Panc1 (cell line): ENCODE results near the gene DENND1B. TPM values are rescaled to one million over a fixed set of nuclear protein-coding genes. Genes with fewer than 3 reads are reported as not detected.

ENCODE experiments used
- ATAC-seq: fragments of 200-7000 bp; cut with Tn5 transposase; 2 replicates; pipeline ENCODE4 v1.9.1; 2020; ENCODE audit warnings: mild to moderate bottlenecking, moderate library complexity
- BruUV-seq: library from RNA; stranded (reverse); fragments of 400-500 nt; replicated peaks from 2 replicates; lab custom pipeline; 2021; lab: Mats Ljungman, UMichigan
- CTCF ChIA-PET: fragments of 300-600 bp; sonication (Branson Sonifier 250); formaldehyde crosslinking; loops from one replicate; lab custom pipeline; 2022; ENCODE audit warnings: antibody characterized with exemption; lab: Charles Lee
- POLR2A ChIA-PET: fragments of 300-600 bp; sonication (Branson Sonifier 250); formaldehyde crosslinking; loops from one replicate; lab custom pipeline; 2022; ENCODE audit warnings: antibody characterized with exemption; lab: Charles Lee
- DNase-seq: peaks from one replicate; pipeline ENCODE4 v3.0.0-alpha.2; 2010; ENCODE audit warnings: low read depth, low spot score
- H3K27ac ChIP-seq: 2 replicates; pipeline ENCODE4 v1.5.1; 2011; ENCODE audit warnings: mild to moderate bottlenecking, low read length, inconsistent platforms
- H3K27me3 ChIP-seq: fragments of 200-500 bp; sonication (Bioruptor generic); 2 replicates; pipeline ENCODE4 v1.6.0; 2014; ENCODE audit warnings: low read length, inconsistent platforms; ENCODE audit not compliant: control insufficient read depth, insufficient read depth
- H3K36me3 ChIP-seq: fragments of 200-500 bp; sonication (Bioruptor generic); 2 replicates; pipeline ENCODE4 v1.5.1; 2014; ENCODE audit warnings: inconsistent platforms, mild to moderate bottlenecking, low read length, moderate library complexity; ENCODE audit not compliant: control insufficient read depth, insufficient read depth
- H3K4me1 ChIP-seq: 2 replicates; pipeline ENCODE4 v1.5.1; 2011; ENCODE audit warnings: inconsistent platforms, mild to moderate bottlenecking, low read length, moderate library complexity; ENCODE audit not compliant: control insufficient read depth, insufficient read depth
- H3K4me3 ChIP-seq, 2 experiments: 2 replicates each; pipeline ENCODE4 v1.5.1; 2011 to 2012; ENCODE audit warnings: low read depth in 2 of 2, low read length in 2 of 2, mild to moderate bottlenecking in 2 of 2, inconsistent platforms in 1 of 2, moderate library complexity in 1 of 2
- H3K9me3 ChIP-seq: fragments of 200-500 bp; sonication (Bioruptor generic); 2 replicates; pipeline ENCODE4 v1.5.1; 2014; ENCODE audit warnings: low read depth, mild to moderate bottlenecking, inconsistent platforms, low read length, moderate library complexity; ENCODE audit not compliant: control insufficient read depth, insufficient read depth
- POLR2AphosphoS5 ChIP-seq: IDR thresholded peaks from 2 replicates; pipeline ENCODE4 v1.6.1; 2012; ENCODE audit warnings: mild to moderate bottlenecking, low read depth, low read length, moderate library complexity
- SIN3A ChIP-seq: IDR thresholded peaks from 2 replicates; pipeline ENCODE4 v1.6.1; 2012; ENCODE audit warnings: low read depth, mild to moderate bottlenecking, low read length, moderate library complexity, borderline replicate concordance; ENCODE audit not compliant: insufficient read depth
- TCF7L2 ChIP-seq: IDR thresholded peaks from 2 replicates; pipeline ENCODE4 v1.6.1; 2011; ENCODE audit warnings: mild to moderate bottlenecking, low read depth, low read length, inconsistent platforms
- in situ Hi-C: cut with HindIII; loops from 2 replicates; pipeline ENCODE4 v1.10.0; 2016; ENCODE audit warnings: low sequenced_read_pairs, low pct_unique_long_range_greater_than_20kb
- intact Hi-C: fragments of 100-400 bp; cut with micrococcal nuclease; formaldehyde crosslinking; loops from one replicate; pipeline ENCODE4 v1.10.0; 2022; ENCODE audit not compliant: unreplicated experiment
- total RNA-seq: library from RNA; stranded (reverse); gene quantifications from one replicate; pipeline ENCODE4 v1.2.1, GENCODE V29; 2021; ENCODE audit not compliant: unreplicated experiment
- TF ChIP-seq, protein P1 (sequence below): fragments of 450-650 bp; IDR thresholded peaks from 2 replicates; pipeline ENCODE4 v1.5.1; 2017; ENCODE audit warnings: mild to moderate bottlenecking
- TF ChIP-seq, protein P2 (sequence below), 2 experiments: IDR thresholded peaks; 2 replicates each; pipeline ENCODE4 v1.6.1; 2011 to 2012; ENCODE audit warnings: low read depth in 2 of 2, control low read depth in 1 of 2, low read length in 1 of 2, mild to moderate bottlenecking in 1 of 2, moderate library complexity in 1 of 2; ENCODE audit not compliant: insufficient read depth in 1 of 2

The DENND1B gene
- total RNA-seq, 1 experiment from 2014 or later: 7.7 TPM

DNA sequence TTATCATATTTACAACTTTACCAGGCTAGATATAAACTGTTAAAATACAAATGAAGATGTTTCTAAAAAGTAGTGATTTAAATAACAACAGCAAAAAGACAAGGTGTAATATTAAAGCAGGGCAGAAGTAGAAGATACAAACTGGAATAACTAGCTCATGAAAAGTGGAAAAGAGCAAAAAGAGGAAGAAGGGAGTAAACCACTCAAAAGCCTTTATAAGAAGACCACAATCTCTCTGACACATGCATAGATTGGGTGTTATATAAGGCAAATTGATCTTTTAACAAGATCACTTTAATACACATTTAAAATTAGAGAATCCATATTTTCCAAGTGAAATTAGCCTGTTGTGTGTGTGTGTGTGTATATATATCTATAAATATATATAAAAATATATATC, 5.0 kb downstream of the DENND1B start:
- H3K36me3 ChIP-seq: no peaks in the 10 kb centered on the region; the same call in 1 of the 2 replicates
- ATAC-seq: no peak
- H3K27ac ChIP-seq: no peak overlapping the region
- ChIA-PET POLR2A (no interaction called here), CTCF (no interaction called here)
- H3K4me1 ChIP-seq: peaks cover 3% of the 10 kb centered on the region; the same call in 1 of the 2 replicates
- no peak for DNase-seq
- H3K9me3 ChIP-seq: no peaks in the 10 kb centered on the region
- H3K4me3 ChIP-seq: no peak overlapping the region
- intact Hi-C loops: no loop called here
- no peaks in the 10 kb centered on the region for H3K27me3 ChIP-seq
- BruUV-seq: no TSS peak
- in situ Hi-C loops: no loop called here
- TF ChIP-seq, protein P1, sequence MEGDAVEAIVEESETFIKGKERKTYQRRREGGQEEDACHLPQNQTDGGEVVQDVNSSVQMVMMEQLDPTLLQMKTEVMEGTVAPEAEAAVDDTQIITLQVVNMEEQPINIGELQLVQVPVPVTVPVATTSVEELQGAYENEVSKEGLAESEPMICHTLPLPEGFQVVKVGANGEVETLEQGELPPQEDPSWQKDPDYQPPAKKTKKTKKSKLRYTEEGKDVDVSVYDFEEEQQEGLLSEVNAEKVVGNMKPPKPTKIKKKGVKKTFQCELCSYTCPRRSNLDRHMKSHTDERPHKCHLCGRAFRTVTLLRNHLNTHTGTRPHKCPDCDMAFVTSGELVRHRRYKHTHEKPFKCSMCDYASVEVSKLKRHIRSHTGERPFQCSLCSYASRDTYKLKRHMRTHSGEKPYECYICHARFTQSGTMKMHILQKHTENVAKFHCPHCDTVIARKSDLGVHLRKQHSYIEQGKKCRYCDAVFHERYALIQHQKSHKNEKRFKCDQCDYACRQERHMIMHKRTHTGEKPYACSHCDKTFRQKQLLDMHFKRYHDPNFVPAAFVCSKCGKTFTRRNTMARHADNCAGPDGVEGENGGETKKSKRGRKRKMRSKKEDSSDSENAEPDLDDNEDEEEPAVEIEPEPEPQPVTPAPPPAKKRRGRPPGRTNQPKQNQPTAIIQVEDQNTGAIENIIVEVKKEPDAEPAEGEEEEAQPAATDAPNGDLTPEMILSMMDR: no peak
- TF ChIP-seq POLR2AphosphoS5 (no peak), SIN3A (no peak), TCF7L2 (no peak)
- TF ChIP-seq, protein P2, sequence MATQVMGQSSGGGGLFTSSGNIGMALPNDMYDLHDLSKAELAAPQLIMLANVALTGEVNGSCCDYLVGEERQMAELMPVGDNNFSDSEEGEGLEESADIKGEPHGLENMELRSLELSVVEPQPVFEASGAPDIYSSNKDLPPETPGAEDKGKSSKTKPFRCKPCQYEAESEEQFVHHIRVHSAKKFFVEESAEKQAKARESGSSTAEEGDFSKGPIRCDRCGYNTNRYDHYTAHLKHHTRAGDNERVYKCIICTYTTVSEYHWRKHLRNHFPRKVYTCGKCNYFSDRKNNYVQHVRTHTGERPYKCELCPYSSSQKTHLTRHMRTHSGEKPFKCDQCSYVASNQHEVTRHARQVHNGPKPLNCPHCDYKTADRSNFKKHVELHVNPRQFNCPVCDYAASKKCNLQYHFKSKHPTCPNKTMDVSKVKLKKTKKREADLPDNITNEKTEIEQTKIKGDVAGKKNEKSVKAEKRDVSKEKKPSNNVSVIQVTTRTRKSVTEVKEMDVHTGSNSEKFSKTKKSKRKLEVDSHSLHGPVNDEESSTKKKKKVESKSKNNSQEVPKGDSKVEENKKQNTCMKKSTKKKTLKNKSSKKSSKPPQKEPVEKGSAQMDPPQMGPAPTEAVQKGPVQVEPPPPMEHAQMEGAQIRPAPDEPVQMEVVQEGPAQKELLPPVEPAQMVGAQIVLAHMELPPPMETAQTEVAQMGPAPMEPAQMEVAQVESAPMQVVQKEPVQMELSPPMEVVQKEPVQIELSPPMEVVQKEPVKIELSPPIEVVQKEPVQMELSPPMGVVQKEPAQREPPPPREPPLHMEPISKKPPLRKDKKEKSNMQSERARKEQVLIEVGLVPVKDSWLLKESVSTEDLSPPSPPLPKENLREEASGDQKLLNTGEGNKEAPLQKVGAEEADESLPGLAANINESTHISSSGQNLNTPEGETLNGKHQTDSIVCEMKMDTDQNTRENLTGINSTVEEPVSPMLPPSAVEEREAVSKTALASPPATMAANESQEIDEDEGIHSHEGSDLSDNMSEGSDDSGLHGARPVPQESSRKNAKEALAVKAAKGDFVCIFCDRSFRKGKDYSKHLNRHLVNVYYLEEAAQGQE (IDR thresholded peaks at IDR 0.05; ENCODE audit: insufficient read depth in 1 of 2, low read depth in 2 of 2, low read length in 1 of 2): no peak

DNA sequence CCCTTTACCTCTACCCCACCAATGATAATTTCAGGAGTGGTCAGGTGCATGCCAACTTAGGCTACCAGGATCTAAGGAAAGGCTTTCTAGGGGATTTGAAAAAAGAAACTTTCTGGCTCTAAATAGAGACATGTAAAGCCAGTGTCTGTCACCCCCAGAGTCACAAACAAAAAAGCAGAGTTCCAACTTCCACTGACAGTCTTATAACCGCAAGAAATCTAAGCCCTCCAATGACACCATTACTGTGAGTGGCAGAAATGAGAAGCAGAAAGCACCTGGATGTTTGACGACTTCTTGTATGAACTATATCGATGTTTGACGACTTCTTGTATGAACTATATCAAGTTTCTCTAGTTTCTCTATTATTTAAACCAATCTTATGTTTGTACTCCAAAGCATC, 6.0 kb downstream of the DENND1B start:
- no TSS peak for BruUV-seq
- intact Hi-C loops: no loop called here
- peaks cover 3% of the 10 kb centered on the region; the same call in 1 of the 2 replicates for H3K4me1 ChIP-seq

More for the DNA sequence above, 6.0 kb downstream of the DENND1B start:
- no peak for ATAC-seq
- no peaks in the 10 kb centered on the region for H3K27me3 ChIP-seq
- DNase-seq: no peak
- no peak overlapping the region for H3K4me3 ChIP-seq
- no peak overlapping the region for H3K27ac ChIP-seq
- in situ Hi-C loops: no loop called here
- no peaks in the 10 kb centered on the region; the same call in 1 of the 2 replicates for H3K36me3 ChIP-seq
- ChIA-PET POLR2A (no interaction called here), CTCF (no interaction called here)
- H3K9me3 ChIP-seq: no peaks in the 10 kb centered on the region
- TF ChIP-seq SIN3A: no peak
- no peak for TF ChIP-seq POLR2AphosphoS5
- no peak for TF ChIP-seq TCF7L2
- TF ChIP-seq, protein P2 (IDR thresholded peaks at IDR 0.05; ENCODE audit: insufficient read depth in 1 of 2, low read depth in 2 of 2, low read length in 1 of 2): no peak
- TF ChIP-seq, protein P1: no peak
